ENCODE data around the gene ARL5A.
A peak's percentile ranks its signal among the peaks of the same experiment; 100 is the strongest.

The ARL5A gene

DNA sequence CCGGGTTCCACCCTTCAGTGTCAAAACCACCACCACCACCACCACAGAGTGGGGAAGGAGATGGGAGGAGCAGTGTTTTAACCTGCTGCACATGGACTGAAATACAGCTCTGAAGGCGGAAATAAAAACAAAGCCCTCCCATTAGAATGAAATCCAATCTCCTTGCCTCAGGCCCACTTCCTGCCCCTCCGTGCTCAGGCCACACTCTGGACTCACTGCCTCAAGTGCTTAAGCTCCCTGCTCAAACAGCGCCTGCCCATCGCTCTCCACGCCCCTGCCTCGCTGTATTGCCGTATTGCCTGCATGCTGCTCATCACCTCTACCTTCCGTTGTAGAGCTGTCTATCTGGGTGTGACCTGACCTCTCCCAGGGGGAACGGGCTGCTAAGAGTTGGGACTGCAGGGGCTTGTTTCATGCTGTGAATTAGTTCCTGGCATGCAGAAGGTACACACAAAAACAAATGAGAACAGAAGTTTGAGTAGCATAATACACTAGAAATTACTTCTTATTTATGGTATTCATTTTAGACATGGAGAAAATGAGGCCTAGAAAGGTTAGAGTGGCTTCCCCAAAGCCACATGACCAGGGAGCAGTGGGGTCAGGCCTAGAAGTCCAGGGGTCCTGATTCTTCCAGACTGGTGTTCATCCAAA is 62.3 kb downstream of the ARL5A start:
- no peak for DNase-seq

GRCh38 chr2:151762694-151763093 is 65.5 kb downstream of the ARL5A start:
- DNase-seq: peak; percentile 37

DNA sequence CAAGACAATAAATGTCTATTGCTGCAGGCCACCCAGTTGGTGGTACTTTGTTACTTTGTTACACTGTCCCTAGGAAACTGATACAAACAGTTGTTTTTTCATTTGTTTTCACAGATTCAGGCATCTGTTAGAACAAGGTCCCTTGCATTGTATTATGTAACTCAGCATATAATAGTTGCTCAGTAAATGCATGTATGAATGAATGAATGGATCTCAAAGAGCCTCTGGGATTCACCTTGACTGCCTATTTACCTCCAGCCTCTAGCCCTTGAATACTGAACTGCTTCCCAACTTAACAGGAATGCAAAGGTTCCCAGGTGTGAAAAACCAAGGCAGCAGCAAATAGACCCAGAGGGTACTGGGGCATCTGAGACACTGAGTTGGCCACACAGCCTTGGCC is 66.5 kb downstream of the ARL5A start:
- DNase-seq: no peak

- no peak for DNase-seq
Measured at GRCh38 chr2:151761193-151761592, 67.0 kb downstream of the ARL5A start.

- no peak for DNase-seq
Measured at GRCh38 chr2:151760139-151760650, 68.0 kb downstream of the ARL5A start.

GRCh38 chr2:151758744-151759143 is 69.5 kb downstream of the ARL5A start:
- DNase-seq: no peak

DNA sequence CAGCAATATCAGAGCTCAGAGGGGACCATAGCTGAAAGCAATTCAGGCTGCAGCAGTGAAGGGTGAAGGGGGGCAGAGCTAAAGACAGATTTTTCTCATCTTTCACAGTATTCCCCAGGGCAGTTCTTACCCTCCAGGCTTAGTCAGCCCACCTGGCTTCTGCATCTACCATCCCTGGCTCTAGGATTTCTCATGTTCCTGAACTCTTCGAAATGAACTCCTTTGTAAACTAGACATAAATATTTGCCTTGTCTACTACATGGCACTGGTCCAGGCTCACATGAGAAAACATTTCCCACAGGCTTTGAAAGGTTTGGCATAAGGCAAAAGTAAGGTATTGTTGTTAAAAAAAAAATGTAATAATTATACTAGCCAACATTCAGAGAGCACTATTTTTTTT is 70.4 kb downstream of the ARL5A start:
- no peak for DNase-seq

DNA sequence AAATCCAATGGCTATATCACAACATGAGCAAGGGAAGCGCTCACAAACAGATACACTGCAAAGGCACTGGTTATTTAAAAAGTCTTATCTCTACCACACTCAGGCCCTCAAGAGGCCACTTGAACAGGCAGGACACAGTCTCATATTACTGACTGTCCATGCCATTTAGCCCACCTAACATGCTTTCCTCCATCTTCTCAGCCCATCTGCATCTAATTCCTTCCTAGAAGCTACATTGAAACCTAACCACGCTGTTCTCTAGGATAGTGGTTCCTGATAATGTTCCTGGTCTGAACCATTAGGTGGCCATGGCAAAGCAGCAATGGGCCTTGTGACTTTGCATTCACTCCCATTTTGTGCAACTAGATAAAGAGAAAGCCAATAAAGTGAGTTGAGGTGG is 71.4 kb downstream of the ARL5A start:
- DNase-seq: no peak

- DNase-seq: no peak
Measured at GRCh38 chr2:151754253-151754897, 73.8 kb downstream of the ARL5A start.

GRCh38 chr2:151753540-151753939 is 74.7 kb downstream of the ARL5A start:
- DNase-seq: no peak
